Measurements from ENCODE around the gene ZMIZ1. TPM values are rescaled to one million over a fixed set of nuclear protein-coding genes. Genes with fewer than 3 reads are reported as not detected.

Gene ZMIZ1
- total RNA-seq, 1 experiment from 2014 or later = 35.8 TPM

DNA sequence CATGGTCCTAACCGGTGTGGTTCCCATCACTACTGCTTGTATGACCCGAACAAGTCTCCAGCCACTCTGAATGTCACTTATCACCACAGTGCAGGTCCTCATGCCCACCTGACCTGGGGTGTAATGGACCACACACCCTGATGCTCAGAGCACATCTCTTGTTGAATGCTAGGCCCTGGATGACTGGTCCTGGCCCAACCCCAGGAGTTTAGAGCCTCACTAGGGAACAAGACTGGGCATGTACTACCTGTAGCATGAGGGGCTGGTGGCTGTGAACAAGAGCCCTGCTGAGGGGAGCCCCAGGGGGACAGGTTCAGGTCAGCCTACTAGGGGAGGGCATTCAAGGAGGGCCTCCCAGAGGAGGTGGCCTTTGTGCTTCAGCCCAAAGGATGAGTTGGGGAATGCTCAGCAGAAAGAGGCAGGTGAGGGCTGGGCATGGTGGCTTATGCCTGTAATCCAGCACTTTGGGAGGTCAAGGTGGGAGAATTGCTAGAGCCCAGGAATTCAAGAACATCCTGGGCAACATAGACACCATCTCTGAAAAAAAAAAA, 31.2 kb downstream of the ZMIZ1 start:
- H3K27me3 ChIP-seq (replicated peaks; ENCODE audit: insufficient read depth, low read depth, low read length, poor library complexity) = no peaks in the 10 kb centered on the region
- ChIA-PET POLR2A (ENCODE audit: low non-redundant PET) (no interaction called here), CTCF (no interaction called here)
- no TSS peak for BruUV-seq (replicated peaks)
- H3K36me3 ChIP-seq (ENCODE audit: insufficient read depth, low read length, poor library complexity, severe bottlenecking) = no peaks in the 10 kb centered on the region
- no peak for TF ChIP-seq EZH2 (IDR thresholded peaks at IDR 0.05; ENCODE audit: borderline replicate concordance, low read depth, low read length, poor library complexity, severe bottlenecking)
- DNase-seq (ENCODE audit: low spot score) = no peak
- intact Hi-C loops (cut with micrococcal nuclease; ENCODE audit: unreplicated experiment) = no loop called here
- H3K9me3 ChIP-seq (ENCODE audit: low read depth, low read length, poor library complexity, severe bottlenecking) = no peaks in the 10 kb centered on the region
- H3K4me3 ChIP-seq (ENCODE audit: low read depth, low read length, poor library complexity, severe bottlenecking) = no peak overlapping the region
- H3K27ac ChIP-seq (ENCODE audit: low read depth, low read length, poor library complexity, severe bottlenecking) = no peak overlapping the region
- H3K4me1 ChIP-seq (ENCODE audit: insufficient read depth, low read length, poor library complexity, severe bottlenecking) = peaks cover 28% of the 10 kb centered on the region

DNA sequence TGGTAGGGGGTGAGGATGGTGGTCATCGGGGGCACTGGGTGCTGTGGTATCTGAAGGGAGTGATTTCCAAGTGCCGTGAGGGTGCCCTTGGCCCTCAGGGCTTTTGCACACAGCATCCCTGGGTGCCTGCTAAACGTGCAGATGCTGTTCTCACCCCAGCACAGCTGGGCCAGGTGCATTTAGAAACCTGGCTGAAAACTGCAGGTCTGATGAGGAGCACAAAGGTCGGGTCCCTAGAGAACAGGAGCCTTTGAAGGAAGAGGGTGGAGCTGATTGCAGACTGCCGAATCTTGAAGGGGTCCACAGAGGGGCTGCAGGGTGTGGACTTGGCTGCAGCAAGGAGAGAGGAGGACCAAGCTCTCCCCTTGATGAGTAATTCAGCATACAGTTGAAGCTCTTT, 32.0 kb downstream of the ZMIZ1 start:
- CTCF ChIA-PET = no interaction called here
- POLR2A ChIA-PET (ENCODE audit: low non-redundant PET) = no interaction called here
- Histone ChIP-seq H3K4me1 (ENCODE audit: insufficient read depth, low read length, poor library complexity, severe bottlenecking) (peaks cover 31% of the 10 kb centered on the region), H3K27ac (ENCODE audit: low read depth, low read length, poor library complexity, severe bottlenecking) (no peak overlapping the region), H3K36me3 (ENCODE audit: insufficient read depth, low read length, poor library complexity, severe bottlenecking) (no peaks in the 10 kb centered on the region), H3K4me3 (ENCODE audit: low read depth, low read length, poor library complexity, severe bottlenecking) (no peak overlapping the region), H3K9me3 (ENCODE audit: low read depth, low read length, poor library complexity, severe bottlenecking) (no peaks in the 10 kb centered on the region), H3K27me3 (replicated peaks; ENCODE audit: insufficient read depth, low read depth, low read length, poor library complexity) (no peaks in the 10 kb centered on the region)
- TF ChIP-seq, protein P1, sequence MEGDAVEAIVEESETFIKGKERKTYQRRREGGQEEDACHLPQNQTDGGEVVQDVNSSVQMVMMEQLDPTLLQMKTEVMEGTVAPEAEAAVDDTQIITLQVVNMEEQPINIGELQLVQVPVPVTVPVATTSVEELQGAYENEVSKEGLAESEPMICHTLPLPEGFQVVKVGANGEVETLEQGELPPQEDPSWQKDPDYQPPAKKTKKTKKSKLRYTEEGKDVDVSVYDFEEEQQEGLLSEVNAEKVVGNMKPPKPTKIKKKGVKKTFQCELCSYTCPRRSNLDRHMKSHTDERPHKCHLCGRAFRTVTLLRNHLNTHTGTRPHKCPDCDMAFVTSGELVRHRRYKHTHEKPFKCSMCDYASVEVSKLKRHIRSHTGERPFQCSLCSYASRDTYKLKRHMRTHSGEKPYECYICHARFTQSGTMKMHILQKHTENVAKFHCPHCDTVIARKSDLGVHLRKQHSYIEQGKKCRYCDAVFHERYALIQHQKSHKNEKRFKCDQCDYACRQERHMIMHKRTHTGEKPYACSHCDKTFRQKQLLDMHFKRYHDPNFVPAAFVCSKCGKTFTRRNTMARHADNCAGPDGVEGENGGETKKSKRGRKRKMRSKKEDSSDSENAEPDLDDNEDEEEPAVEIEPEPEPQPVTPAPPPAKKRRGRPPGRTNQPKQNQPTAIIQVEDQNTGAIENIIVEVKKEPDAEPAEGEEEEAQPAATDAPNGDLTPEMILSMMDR (conservative IDR thresholded peaks at IDR 0.05; ENCODE audit: low read depth, low read length) = no peak
- no peak for TF ChIP-seq EZH2 (IDR thresholded peaks at IDR 0.05; ENCODE audit: borderline replicate concordance, low read depth, low read length, poor library complexity, severe bottlenecking)
- intact Hi-C loops (cut with micrococcal nuclease; ENCODE audit: unreplicated experiment) = no loop called here
- no TSS peak for BruUV-seq (replicated peaks)
- no peak for DNase-seq (ENCODE audit: low spot score)

DNA sequence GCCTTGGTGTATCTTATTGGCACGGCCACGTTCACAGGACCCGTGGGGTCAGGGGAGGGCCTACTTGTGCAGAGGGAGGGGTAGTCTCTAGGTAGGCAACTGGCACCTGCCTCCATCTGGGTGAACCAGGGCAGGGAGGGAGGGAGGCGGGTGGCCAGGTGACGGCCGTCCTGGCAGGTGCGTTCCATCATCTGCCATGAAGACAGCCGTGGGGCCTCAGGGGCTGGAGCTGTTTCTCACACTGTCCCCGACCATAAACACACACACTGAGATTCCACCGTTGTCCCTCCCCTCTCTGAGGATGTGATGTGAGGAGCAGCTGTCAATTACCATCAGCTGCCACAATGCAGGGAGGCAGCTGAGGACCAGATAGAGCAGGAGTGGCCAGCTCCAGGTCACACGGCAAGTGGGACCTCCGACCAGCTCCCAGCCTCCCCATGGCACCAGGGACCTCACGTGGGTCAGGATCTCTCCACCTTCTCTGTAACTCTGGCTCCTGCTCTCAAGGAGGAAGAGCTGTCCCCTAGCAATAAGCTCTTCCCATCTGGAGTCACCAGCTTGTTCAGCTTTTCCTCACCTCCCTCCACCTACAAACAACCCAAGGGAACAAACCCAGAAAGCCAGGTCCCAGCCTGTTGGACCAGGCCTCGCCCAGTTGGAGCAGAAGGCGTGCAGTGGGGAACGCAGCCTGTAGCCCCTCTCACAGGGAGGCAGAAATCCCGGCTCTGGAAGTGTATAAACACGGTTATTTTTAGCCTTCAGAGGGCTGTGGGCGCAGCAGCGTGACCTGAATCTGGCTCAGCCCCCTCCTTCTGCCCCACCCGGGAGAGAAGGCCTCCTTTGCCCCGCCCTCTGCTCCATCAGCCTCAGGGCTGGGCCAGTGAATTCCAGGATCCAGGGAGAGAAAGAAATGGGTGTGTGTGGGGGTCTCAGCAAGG, 33.1 kb downstream of the ZMIZ1 start:
- DNase-seq (ENCODE audit: low spot score) = no peak
- BruUV-seq (replicated peaks) = no TSS peak
- H3K4me1 ChIP-seq (ENCODE audit: insufficient read depth, low read length, poor library complexity, severe bottlenecking) = peaks cover 31% of the 10 kb centered on the region
- ChIA-PET POLR2A (ENCODE audit: low non-redundant PET) (interaction anchor here (0.6 kb wide), 1 partner anchor 1493 kb away, joined by 3 read pairs; no protein-coding TSS in a partner anchor), CTCF (no interaction called here)
- no peaks in the 10 kb centered on the region for H3K36me3 ChIP-seq (ENCODE audit: insufficient read depth, low read length, poor library complexity, severe bottlenecking)
- no peaks in the 10 kb centered on the region for H3K27me3 ChIP-seq (replicated peaks; ENCODE audit: insufficient read depth, low read depth, low read length, poor library complexity)
- no peaks in the 10 kb centered on the region for H3K9me3 ChIP-seq (ENCODE audit: low read depth, low read length, poor library complexity, severe bottlenecking)
- H3K27ac ChIP-seq (ENCODE audit: low read depth, low read length, poor library complexity, severe bottlenecking) = no peak overlapping the region
- intact Hi-C loops (cut with micrococcal nuclease; ENCODE audit: unreplicated experiment) = no loop called here
- no peak overlapping the region for H3K4me3 ChIP-seq (ENCODE audit: low read depth, low read length, poor library complexity, severe bottlenecking)
- TF ChIP-seq, protein P1 (conservative IDR thresholded peaks at IDR 0.05; ENCODE audit: low read depth, low read length) = no peak
- TF ChIP-seq EZH2 (IDR thresholded peaks at IDR 0.05; ENCODE audit: borderline replicate concordance, low read depth, low read length, poor library complexity, severe bottlenecking) = no peak
